HCT116 (cell line): Measurements from ENCODE around the gene MAOA. TPM values are rescaled to one million over a fixed set of nuclear protein-coding genes. Genes with fewer than 3 reads are reported as not detected.

Experiments
- ATAC-seq: fragments of 200-7000 bp; cut with Tn5 transposase; 2 replicates; pipeline ENCODE4 v1.9.1; 2020; ENCODE audit warnings: mild to moderate bottlenecking, moderate library complexity
- BruUV-seq: library from RNA; stranded (reverse); fragments of 400-500 nt; replicated peaks from 2 replicates; lab custom pipeline; 2021; lab: Mats Ljungman, UMichigan
- CTCF ChIA-PET: fragments of 300-600 bp; sonication (Branson Sonifier 250); formaldehyde crosslinking; loops from one replicate; lab custom pipeline; 2021; ENCODE audit warnings: antibody characterized with exemption; lab: Charles Lee
- POLR2A ChIA-PET: fragments of 300-600, 350-600 bp; sonication (Branson Sonifier 250); formaldehyde crosslinking; loops from one replicate; lab custom pipeline; 2021; ENCODE audit warnings: antibody characterized with exemption; lab: Charles Lee
- RAD21 ChIA-PET, 2 experiments: fragments of 300-600 bp; sonication (Branson Sonifier 250); formaldehyde crosslinking; loops; one replicate each; lab custom pipeline; 2023; ENCODE audit warnings: low total read pairs in 2 of 2; ENCODE audit not compliant: uncharacterized antibody in 2 of 2, unreplicated experiment in 2 of 2, low non-redundant PET in 1 of 2; lab: Charles Lee
- DNase-seq: peaks from one replicate; pipeline ENCODE4 v3.0.0-alpha.2; 2010; ENCODE audit warnings: low read depth, low spot score
- H2AFZ ChIP-seq: fragments of 200-600 bp; shearing (Covaris generic), sonication (generic); 2 replicates; pipeline ENCODE4 v1.6.1; 2017; ENCODE audit warnings: low read depth, mixed run types, mixed read lengths, antibody characterized with exemption, low read length; ENCODE audit not compliant: poor library complexity, severe bottlenecking
- H3K27ac ChIP-seq: 2 replicates; pipeline ENCODE4 v1.5.1; 2012; ENCODE audit warnings: low read depth, low read length
- H3K27me3 ChIP-seq: fragments of 200-600 bp; sonication (generic); 2 replicates; pipeline ENCODE4 v1.6.1; 2016; ENCODE audit warnings: mixed run types, low read length, mixed read lengths; ENCODE audit not compliant: insufficient read depth
- H3K36me3 ChIP-seq, 2 experiments: fragments of 200-500 bp in 1 of 2; fragments of 200-600 bp in 1 of 2; sonication (Bioruptor generic) in 1 of 2; sonication (generic) in 1 of 2; 2 replicates each; pipeline versions ENCODE4 v1.5.1 to v1.6.1; 2014 to 2016; ENCODE audit warnings: low read length in 2 of 2, inconsistent platforms in 1 of 2, mixed read lengths in 1 of 2, mixed run types in 1 of 2; ENCODE audit not compliant: insufficient read depth in 2 of 2, control insufficient read depth in 1 of 2
- H3K4me1 ChIP-seq, 2 experiments: fragments of 200-600 bp in 1 of 2; sonication (generic) in 1 of 2; 2 replicates each; pipeline versions ENCODE4 v1.5.1 to v1.6.1; 2012 to 2017; ENCODE audit warnings: low read length in 2 of 2, inconsistent platforms in 1 of 2, mild to moderate bottlenecking in 1 of 2, mixed read lengths in 1 of 2, mixed run types in 1 of 2, moderate library complexity in 1 of 2; ENCODE audit not compliant: insufficient read depth in 2 of 2, control insufficient read depth in 1 of 2
- H3K4me2 ChIP-seq: fragments of 200-600 bp; sonication (generic); 2 replicates; pipeline ENCODE4 v1.6.1; 2017; ENCODE audit warnings: mixed run types, low read length, mixed read lengths
- H3K4me3 ChIP-seq, 2 experiments: fragments of 200-600 bp in 1 of 2; sonication (generic) in 1 of 2; replicated peaks in 1 of 2; 2 replicates each; pipeline ENCODE4 v1.5.1; 2011 to 2016; ENCODE audit warnings: low read length in 2 of 2, control low read depth in 1 of 2, low read depth in 1 of 2, mild to moderate bottlenecking in 1 of 2, mixed read lengths in 1 of 2, mixed run types in 1 of 2
- H3K79me2 ChIP-seq: fragments of 200-600 bp; sonication (generic); 2 replicates; pipeline ENCODE4 v1.6.1; 2017; ENCODE audit warnings: mild to moderate bottlenecking, mixed run types, low read length, moderate library complexity, mixed read lengths; ENCODE audit not compliant: insufficient read depth
- H3K9ac ChIP-seq: fragments of 200-600 bp; sonication (generic); 2 replicates; pipeline ENCODE4 v1.6.1; 2016; ENCODE audit warnings: low read length, mixed read lengths
- H3K9me2 ChIP-seq: fragments of 200-600 bp; sonication (generic), shearing (Covaris generic); 2 replicates; pipeline ENCODE4 v1.6.1; 2017; ENCODE audit warnings: mixed run types, mild to moderate bottlenecking, moderate library complexity; ENCODE audit not compliant: insufficient read depth
- H3K9me3 ChIP-seq, 2 experiments: fragments of 200-500 bp in 1 of 2; fragments of 200-600 bp in 1 of 2; sonication (Bioruptor generic) in 1 of 2; sonication (generic) in 1 of 2; 2 replicates each; pipeline ENCODE4 v1.6.1; 2014 to 2017; ENCODE audit warnings: low read length in 2 of 2, mixed read lengths in 2 of 2, inconsistent platforms in 1 of 2, low read depth in 1 of 2, mild to moderate bottlenecking in 1 of 2, mixed run types in 1 of 2, moderate library complexity in 1 of 2; ENCODE audit not compliant: control insufficient read depth in 1 of 2, insufficient read depth in 1 of 2
- H4K20me1 ChIP-seq: fragments of 200-600 bp; sonication (generic), shearing (Covaris generic); 2 replicates; pipeline ENCODE4 v1.6.1; 2017; ENCODE audit warnings: mixed run types, mild to moderate bottlenecking, moderate library complexity; ENCODE audit not compliant: insufficient read depth
- CBX3 ChIP-seq: IDR thresholded peaks from 2 replicates; pipeline ENCODE4 v1.6.1; 2012; ENCODE audit warnings: low read depth
- CEBPB ChIP-seq: IDR thresholded peaks from 2 replicates; pipeline ENCODE4 v1.6.1; 2012; ENCODE audit warnings: low read depth
- CTCF ChIP-seq, 3 experiments: fragments of 200-600 bp in 1 of 3; sonication (generic) in 1 of 3; IDR thresholded peaks in 2 of 3; conservative IDR thresholded peaks in 1 of 3; 2 replicates each; pipeline ENCODE4 v1.5.1; 2012 to 2017; ENCODE audit warnings: low read depth in 2 of 3, low read length in 2 of 3, antibody characterized with exemption in 1 of 3, borderline replicate concordance in 1 of 3, control low read depth in 1 of 3, mild to moderate bottlenecking in 1 of 3, mixed read lengths in 1 of 3, mixed run types in 1 of 3, moderate library complexity in 1 of 3; ENCODE audit not compliant: insufficient read depth in 1 of 3
- EGR1 ChIP-seq: IDR thresholded peaks from 2 replicates; pipeline ENCODE4 v1.6.1; 2012; ENCODE audit warnings: low read depth
- ELF1 ChIP-seq: IDR thresholded peaks from 2 replicates; pipeline ENCODE4 v1.6.1; 2012; ENCODE audit warnings: low read depth, borderline replicate concordance
- JUND ChIP-seq: IDR thresholded peaks from 2 replicates; pipeline ENCODE4 v1.6.1; 2012
- MAX ChIP-seq: IDR thresholded peaks from 2 replicates; pipeline ENCODE4 v1.6.1; 2012
- SP1 ChIP-seq: IDR thresholded peaks from 2 replicates; pipeline ENCODE4 v1.6.1; 2012; ENCODE audit warnings: low read depth
- SRF ChIP-seq: IDR thresholded peaks from 2 replicates; pipeline ENCODE4 v1.6.1; 2012; ENCODE audit warnings: low read depth
- YY1 ChIP-seq: IDR thresholded peaks from 2 replicates; pipeline ENCODE4 v1.6.1; 2011; ENCODE audit warnings: low read length, low read depth, moderate library complexity, mild to moderate bottlenecking; ENCODE audit not compliant: insufficient replicate concordance; ENCODE audit errors: extremely low read depth
- ZBTB33 ChIP-seq: IDR thresholded peaks from 2 replicates; pipeline ENCODE4 v1.6.1; 2011; ENCODE audit warnings: mild to moderate bottlenecking, low read length, moderate library complexity; ENCODE audit not compliant: insufficient replicate concordance; ENCODE audit errors: extremely low read depth
- ZNF274 ChIP-seq: fragments of 200-500 bp; sonication (Bioruptor generic); IDR thresholded peaks from 2 replicates; pipeline ENCODE4 v1.6.1; 2014; ENCODE audit warnings: mild to moderate bottlenecking, low read depth, low read length, inconsistent platforms
- intact Hi-C: fragments of 100-400 bp; cut with micrococcal nuclease; formaldehyde crosslinking; loops from 2 replicates; pipeline ENCODE4 v1.10.0; 2022
- total RNA-seq: library from RNA; stranded (reverse); gene quantifications from one replicate; pipeline ENCODE4 v1.2.1, GENCODE V29; 2021; ENCODE audit not compliant: unreplicated experiment

Gene MAOA
- total RNA-seq, 1 experiment from 2014 or later, result 13.6 TPM

- Histone ChIP-seq H3K36me3 (no peaks in the 10 kb centered on the region), H2AFZ (no peak overlapping the region), H4K20me1 (no peaks in the 10 kb centered on the region), H3K4me2 (no peak overlapping the region), H3K27me3 (no peaks in the 10 kb centered on the region), H3K9me3 (no peaks in the 10 kb centered on the region), H3K9me2 (no peaks in the 10 kb centered on the region), H3K4me3 (no peak overlapping the region), H3K9ac (no peak overlapping the region), H3K27ac (no peak overlapping the region), H3K79me2 (no peaks in the 10 kb centered on the region), H3K4me1 (no peaks in the 10 kb centered on the region)
- CTCF ChIA-PET, result no interaction called here
- intact Hi-C loops, result no loop called here
- RAD21 ChIA-PET, result no interaction called here
- TF ChIP-seq JUND, result no peak
- no peak for TF ChIP-seq ELF1
- POLR2A ChIA-PET, result no interaction called here
- DNase-seq (no peak), ATAC-seq (no peak)
- no TSS peak for BruUV-seq
These were observed 26.9 kb upstream of the MAOA start for GRCh38 chrX:43629229-43629628.

GRCh38 chrX:43631841-43632240 lies 24.3 kb upstream of the MAOA start:
- Histone ChIP-seq H3K27me3 (no peaks in the 10 kb centered on the region), H3K36me3 (no peaks in the 10 kb centered on the region), H3K9ac (no peak overlapping the region), H2AFZ (no peak overlapping the region), H3K4me3 (no peak overlapping the region), H4K20me1 (no peaks in the 10 kb centered on the region), H3K4me2 (no peak overlapping the region), H3K9me3 (no peaks in the 10 kb centered on the region), H3K4me1 (no peaks in the 10 kb centered on the region), H3K79me2 (no peaks in the 10 kb centered on the region), H3K27ac (no peak overlapping the region), H3K9me2 (no peaks in the 10 kb centered on the region)
- intact Hi-C loops, result no loop called here
- TF ChIP-seq EGR1 (no peak), MAX (no peak), ELF1 (no peak), SP1 (no peak), ZBTB33 (no peak), CEBPB (no peak), CBX3 (no peak), JUND (no peak), SRF (no peak), YY1 (no peak), CTCF (IDR thresholded peaks at IDR 0.05 in 2 of 3, conservative IDR thresholded peaks at IDR 0.05 in 1 of 3; ENCODE audit: borderline replicate concordance in 1 of 3, insufficient read depth in 1 of 3, low read depth in 2 of 3, low read length in 2 of 3) (no peak), ZNF274 (no peak)
- ChIA-PET POLR2A (no interaction called here), CTCF (no interaction called here), RAD21 (no interaction called here)
- BruUV-seq, result no TSS peak
- ATAC-seq (no peak), DNase-seq (no peak)
